Keratinocyte (primary cell): Measurements from ENCODE around the gene RAP1GAP2.
"Not testable (repeated sequence)": the region's sequence is repeated elsewhere in the genome, so short reads cannot be mapped to it uniquely, and the experiment has no call there.

ENCODE experiments used
- EZH2 ChIP-seq: IDR thresholded peaks from one replicate; pipeline ENCODE4 v1.6.1; 2012; ENCODE audit warnings: inconsistent platforms, mild to moderate bottlenecking, low read length, moderate library complexity
- TF ChIP-seq, protein P1 (sequence below), 3 experiments: IDR thresholded peaks in 1 of 3; conservative IDR thresholded peaks in 1 of 3; optimal IDR thresholded peaks in 1 of 3; 2 replicates in 2 of 3; 3 replicates in 1 of 3; pipeline versions ENCODE3 to v1.5.1; 2011; ENCODE audit warnings: low read length in 3 of 3, mild to moderate bottlenecking in 3 of 3, moderate library complexity in 2 of 3, control low read depth in 1 of 3, inconsistent platforms in 1 of 3; ENCODE audit not compliant: insufficient read depth in 2 of 3; ENCODE audit errors: extremely low read depth in 1 of 3

DNA sequence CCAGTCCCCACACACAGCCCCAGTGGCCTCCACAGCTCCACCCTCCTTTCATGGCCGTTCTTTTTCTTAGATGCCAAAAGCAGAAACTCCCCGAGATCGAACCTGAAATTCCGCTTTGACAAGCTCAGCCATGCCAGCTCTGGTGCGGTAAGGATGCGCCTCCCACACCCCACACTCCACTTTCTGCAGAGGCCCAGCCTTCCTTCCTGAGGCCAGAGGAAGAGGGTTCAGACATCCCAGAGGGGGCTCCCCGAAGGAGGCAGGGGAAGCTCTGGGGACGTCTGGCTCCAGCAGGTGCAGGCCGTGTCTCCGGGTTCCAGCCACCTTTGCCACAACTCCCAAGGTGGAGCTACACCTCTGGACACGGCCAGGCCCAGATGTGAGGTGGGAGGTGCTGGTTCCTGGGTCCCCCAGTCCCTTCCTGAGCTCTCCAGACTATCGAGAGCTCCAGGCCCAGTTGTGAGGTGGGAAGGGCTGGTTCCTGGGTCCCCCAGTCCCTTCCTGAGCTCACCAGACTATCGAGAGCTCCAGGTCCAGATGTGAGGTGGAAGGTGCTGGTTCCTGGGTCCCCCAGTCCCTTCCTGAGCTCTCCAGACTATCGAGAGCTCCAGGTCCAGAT, 234.7 kb downstream of the RAP1GAP2 start:
- TF ChIP-seq, protein P1, sequence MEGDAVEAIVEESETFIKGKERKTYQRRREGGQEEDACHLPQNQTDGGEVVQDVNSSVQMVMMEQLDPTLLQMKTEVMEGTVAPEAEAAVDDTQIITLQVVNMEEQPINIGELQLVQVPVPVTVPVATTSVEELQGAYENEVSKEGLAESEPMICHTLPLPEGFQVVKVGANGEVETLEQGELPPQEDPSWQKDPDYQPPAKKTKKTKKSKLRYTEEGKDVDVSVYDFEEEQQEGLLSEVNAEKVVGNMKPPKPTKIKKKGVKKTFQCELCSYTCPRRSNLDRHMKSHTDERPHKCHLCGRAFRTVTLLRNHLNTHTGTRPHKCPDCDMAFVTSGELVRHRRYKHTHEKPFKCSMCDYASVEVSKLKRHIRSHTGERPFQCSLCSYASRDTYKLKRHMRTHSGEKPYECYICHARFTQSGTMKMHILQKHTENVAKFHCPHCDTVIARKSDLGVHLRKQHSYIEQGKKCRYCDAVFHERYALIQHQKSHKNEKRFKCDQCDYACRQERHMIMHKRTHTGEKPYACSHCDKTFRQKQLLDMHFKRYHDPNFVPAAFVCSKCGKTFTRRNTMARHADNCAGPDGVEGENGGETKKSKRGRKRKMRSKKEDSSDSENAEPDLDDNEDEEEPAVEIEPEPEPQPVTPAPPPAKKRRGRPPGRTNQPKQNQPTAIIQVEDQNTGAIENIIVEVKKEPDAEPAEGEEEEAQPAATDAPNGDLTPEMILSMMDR (optimal IDR thresholded peaks at IDR 0.05 in 1 of 3, IDR thresholded peaks at IDR 0.05 in 1 of 3, conservative IDR thresholded peaks at IDR 0.05 in 1 of 3; ENCODE audit: extremely low read depth in 1 of 3, insufficient read depth in 2 of 3, low read length in 3 of 3), result not testable (repeated sequence)
- not testable (repeated sequence) for TF ChIP-seq EZH2
